Endothelial cell (in vitro differentiated cells): ENCODE measurements around the gene TMBIM1. TPM values are rescaled to one million over a fixed set of nuclear protein-coding genes. Genes with fewer than 3 reads are reported as not detected.

ENCODE experiments used
- DNase-seq: peaks from one replicate; pipeline ENCODE4 v3.0.0; 2021; ENCODE audit warnings: low spot score
- H3K27ac Mint-ChIP-seq: one replicate; pipeline ENCODE4 v1.8.0; 2021; ENCODE audit warnings: mixed read lengths, inconsistent platforms; ENCODE audit not compliant: unreplicated experiment
- H3K27me3 Mint-ChIP-seq: one replicate; pipeline ENCODE4 v1.8.0; 2021; ENCODE audit warnings: mild to moderate bottlenecking, moderate library complexity, mixed read lengths, inconsistent platforms; ENCODE audit not compliant: unreplicated experiment
- H3K36me3 Mint-ChIP-seq: one replicate; pipeline ENCODE4 v1.8.0; 2021; ENCODE audit warnings: mild to moderate bottlenecking, low read depth, mixed read lengths, inconsistent platforms; ENCODE audit not compliant: unreplicated experiment
- H3K4me1 Mint-ChIP-seq: one replicate; pipeline ENCODE4 v1.8.0; 2021; ENCODE audit warnings: mild to moderate bottlenecking, mixed read lengths, inconsistent platforms; ENCODE audit not compliant: unreplicated experiment
- H3K4me3 Mint-ChIP-seq: one replicate; pipeline ENCODE4 v1.8.0; 2021; ENCODE audit warnings: mild to moderate bottlenecking, mixed read lengths, inconsistent platforms; ENCODE audit not compliant: unreplicated experiment
- H3K9me3 Mint-ChIP-seq: one replicate; pipeline ENCODE4 v1.8.0; 2021; ENCODE audit warnings: mixed read lengths, inconsistent platforms; ENCODE audit not compliant: unreplicated experiment
- CTCF ChIP-seq: fragments of 200-600 bp; sonication (generic); IDR thresholded peaks from one replicate; pipeline ENCODE4 v1.5.0; 2021; ENCODE audit warnings: antibody characterized with exemption; ENCODE audit not compliant: unreplicated experiment
- total RNA-seq: library from RNA; stranded (reverse); fragmentation: NEBNext Ultra II Directional; extraction: Animal tissue kit (Norgen Biotek cat#: 25700); gene quantifications from one replicate; pipeline ENCODE4 v1.2.1, GENCODE V29; 2021; ENCODE audit not compliant: unreplicated experiment

The TMBIM1 gene
- total RNA-seq, 1 donor from 2014 or later: 78.5 TPM

- Mint-ChIP-seq H3K36me3 (peaks cover 41% of the 10 kb centered on the region), H3K4me3 (peak overlapping the region; percentile 90), H3K27ac (no peak overlapping the region), H3K27me3 (peaks cover 17% of the 10 kb centered on the region), H3K4me1 (peaks cover 27% of the 10 kb centered on the region), H3K9me3 (no peaks in the 10 kb centered on the region)
- DNase-seq: no peak
- TF ChIP-seq CTCF: no peak
These were observed 20.3 kb downstream of the TMBIM1 start for GRCh38 chr2:218271865-218272530.

- peaks cover 13% of the 10 kb centered on the region for H3K27me3 Mint-ChIP-seq
- H3K4me1 Mint-ChIP-seq: peaks cover 27% of the 10 kb centered on the region
- no peaks in the 10 kb centered on the region for H3K9me3 Mint-ChIP-seq
- H3K36me3 Mint-ChIP-seq: peaks cover 45% of the 10 kb centered on the region
- TF ChIP-seq CTCF: no peak
- no peak for DNase-seq
- H3K4me3 Mint-ChIP-seq: peak overlapping the region; percentile 90
- no peak overlapping the region for H3K27ac Mint-ChIP-seq
These were observed 20.9 kb downstream of the TMBIM1 start for GRCh38 chr2:218271487-218271797.

GRCh38 chr2:218270721-218271486 is 21.4 kb downstream of the TMBIM1 start:
- Mint-ChIP-seq H3K27me3 (peaks cover 13% of the 10 kb centered on the region), H3K9me3 (no peaks in the 10 kb centered on the region), H3K27ac (no peak overlapping the region), H3K36me3 (peaks cover 45% of the 10 kb centered on the region), H3K4me1 (peaks cover 27% of the 10 kb centered on the region), H3K4me3 (peak overlapping the region; percentile 90)
- no peak for TF ChIP-seq CTCF
- no peak for DNase-seq

GRCh38 chr2:218269900-218270720 is 22.2 kb downstream of the TMBIM1 start, which contains the start of the genes AAMP and PNKD:
TSS of gene AAMP (minus strand) at chr2:218270137. CDS start at chr2:218270086, 51 bp downstream.
TSS of gene PNKD (plus strand) at chr2:218270519. CDS start at chr2:218270536, 17 bp downstream.
- no peak for TF ChIP-seq CTCF
- peak; percentile 100 for DNase-seq
- Mint-ChIP-seq H3K4me1 (peaks cover 27% of the 10 kb centered on the region), H3K4me3 (peak within 1 kb of the TSS; percentile 90), H3K36me3 (peaks cover 43% of the 10 kb centered on the region), H3K27me3 (peaks cover 13% of the 10 kb centered on the region), H3K27ac (peak within 1 kb of the TSS; percentile 72), H3K9me3 (no peaks in the 10 kb centered on the region)
